ENCODE measurements around the gene MAP1S. TPM values are rescaled to one million over a fixed set of nuclear protein-coding genes. Genes with fewer than 3 reads are reported as not detected.
A peak's percentile ranks its signal among the peaks of the same experiment; 100 is the strongest.

The MAP1S gene
- total and polyA plus RNA-seq, 11 donors = 17.1 to 47.9 (median 22.7) TPM

GRCh38 chr19:17747205-17748098 is 28.2 kb downstream of the MAP1S start:
- intact Hi-C loops (cut with DNase I) = no loop called here
- peak; percentile 91 to 95 (median 94) for DNase-seq
- H3K4me1 ChIP-seq = peaks cover 0 to 38% (median 5%) of the 10 kb centered on the region in 12 donors
- no peaks in the 10 kb centered on the region for H3K36me3 ChIP-seq
- no peaks in the 10 kb centered on the region for H3K27me3 ChIP-seq
- peak; percentile 98 to 100 (median 100) for ATAC-seq
- no peaks in the 10 kb centered on the region for H3K9me3 ChIP-seq
- H3K27ac ChIP-seq = no peak overlapping the region
- no peak for TF ChIP-seq POLR2A (IDR thresholded peaks at IDR 0.05)
- no peak for TF ChIP-seq CTCF (IDR thresholded peaks at IDR 0.05)
- H3K4me3 ChIP-seq = peak overlapping the region in 10 of 12 donors; percentile 22 to 67 (median 50)
- WGBS, 4 donors = 6 to 18% (median 13%) methylated on average over 20 to 75 of the region's 75 CpGs

GRCh38 chr19:17748884-17749638 is 29.8 kb downstream of the MAP1S start:
- peak in 1 of 5 donors; percentile 33 for DNase-seq

GRCh38 chr19:17749912-17750317 is 30.6 kb downstream of the MAP1S start:
- H3K36me3 ChIP-seq = no peaks in the 10 kb centered on the region
- no peak for TF ChIP-seq CTCF (IDR thresholded peaks at IDR 0.05)
- no peak for TF ChIP-seq POLR2A (IDR thresholded peaks at IDR 0.05)
- peak overlapping the region in 1 of 12 donors; percentile 54 for H3K4me3 ChIP-seq
- DNase-seq (peak in 1 of 5 donors; percentile 34), ATAC-seq (no peak)
- WGBS, 4 donors = 13 to 26% (median 17%) methylated on average over 6 to 8 of the region's 8 CpGs
- intact Hi-C loops (cut with DNase I) = no loop called here
- no peaks in the 10 kb centered on the region for H3K9me3 ChIP-seq
- H3K27me3 ChIP-seq = no peaks in the 10 kb centered on the region
- H3K4me1 ChIP-seq = peaks cover 0 to 49% (median 5%) of the 10 kb centered on the region in 12 donors
- H3K27ac ChIP-seq = peak overlapping the region in 1 of 12 donors; percentile 68

More at GRCh38 chr19:17748884-17749638, 29.8 kb downstream of the MAP1S start:
- Histone ChIP-seq H3K4me3 (no peak overlapping the region), H3K4me1 (peaks cover 0 to 41% (median 5%) of the 10 kb centered on the region in 12 donors), H3K36me3 (no peaks in the 10 kb centered on the region), H3K27me3 (no peaks in the 10 kb centered on the region), H3K27ac (no peak overlapping the region), H3K9me3 (no peaks in the 10 kb centered on the region)
- ATAC-seq = no peak
- intact Hi-C loops (cut with DNase I) = no loop called here
- 72 to 81% (median 76%) methylated on average over 5 to 6 of the region's 6 CpGs for WGBS, 4 donors
- TF ChIP-seq CTCF (IDR thresholded peaks at IDR 0.05) (no peak), POLR2A (IDR thresholded peaks at IDR 0.05) (no peak)

All from heart left ventricle (tissue), 16 donors.